Colon (tissue), 2 donors: ENCODE results near the gene RBM15.
A peak's percentile ranks its signal among the peaks of the same experiment; 100 is the strongest.

ENCODE experiments used
- FAIRE-seq: peaks from 2 replicates; lab custom pipeline; 2012; peaks lifted over from hg19 to GRCh38; lab: Jason Lieb, UNC
- donor health status: control.
- donor health status: control.

The RBM15 gene

GRCh38 chr1:110320168-110320518, 19.0 kb upstream of the RBM15 start:
- no peak for FAIRE-seq

DNA sequence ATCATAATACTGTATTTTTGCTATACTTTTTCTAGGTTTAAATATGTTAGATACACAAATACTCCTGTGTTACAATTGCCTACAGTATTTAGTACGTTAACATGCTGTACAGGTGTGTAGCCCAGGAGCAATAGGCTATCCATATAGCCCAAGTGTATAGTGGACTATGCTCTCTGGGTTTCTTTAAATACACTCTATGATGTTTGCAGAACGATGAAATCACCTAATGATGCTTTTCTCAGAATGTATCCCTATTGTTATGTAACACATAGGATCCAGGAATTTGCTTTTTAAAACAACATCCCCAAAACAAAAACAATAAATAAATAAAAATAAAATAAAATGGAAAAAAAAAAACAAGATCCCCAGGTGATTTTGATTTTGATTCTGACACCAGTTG, 18.1 kb upstream of the RBM15 start:
- FAIRE-seq: peak; percentile 38

- no peak for FAIRE-seq
Observed at GRCh38 chr1:110321846-110322245, 17.3 kb upstream of the RBM15 start.

DNA sequence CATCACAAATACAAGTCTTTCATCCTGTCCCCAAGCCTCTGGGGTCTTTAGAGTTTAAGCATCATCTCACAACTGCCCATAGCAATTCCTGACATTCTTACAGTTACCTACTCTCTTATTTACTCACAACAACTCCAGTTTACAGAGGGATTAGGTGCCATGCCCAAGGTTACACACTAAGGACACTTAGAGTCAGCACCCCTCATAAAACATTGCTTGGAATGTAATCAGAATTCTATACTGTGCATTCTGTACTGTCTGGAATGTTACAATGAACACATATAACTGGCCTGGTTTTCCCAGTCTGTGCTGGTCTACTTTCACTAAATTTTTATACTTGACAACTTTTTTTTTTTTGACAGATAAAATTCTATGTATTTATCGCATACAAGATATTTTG, 14.5 kb upstream of the RBM15 start:
- FAIRE-seq: no peak

DNA sequence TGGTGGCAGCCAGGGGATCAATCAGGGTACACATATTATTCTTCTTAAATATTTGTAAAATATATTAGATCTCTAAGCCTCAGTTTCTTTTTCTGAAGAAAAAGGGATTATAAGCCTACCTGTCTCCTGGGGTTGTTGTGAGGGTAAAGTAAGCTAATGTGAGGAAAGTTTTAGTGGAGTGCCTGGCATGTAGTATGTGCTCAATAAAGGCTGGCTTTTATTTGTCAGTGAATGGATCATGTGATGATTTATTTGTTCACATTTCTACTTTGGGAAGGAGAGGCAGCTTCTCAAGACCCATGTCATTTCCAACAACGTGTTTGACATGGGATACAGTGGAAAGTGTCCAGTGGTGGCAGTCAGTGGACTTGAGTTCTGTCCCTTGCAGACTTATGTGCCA, 12.4 kb upstream of the RBM15 start:
- FAIRE-seq: no peak

GRCh38 chr1:110328274-110328673, 10.9 kb upstream of the RBM15 start:
- no peak for FAIRE-seq

GRCh38 chr1:110328700-110329099, 10.5 kb upstream of the RBM15 start:
- no peak for FAIRE-seq

GRCh38 chr1:110335265-110335664, 3.9 kb upstream of the RBM15 start:
- no peak for FAIRE-seq

- FAIRE-seq: no peak
Observed at GRCh38 chr1:110336300-110337039, 2.7 kb upstream of the RBM15 start.

- no peak for FAIRE-seq
Observed at GRCh38 chr1:110337704-110338308, 1.4 kb upstream of the RBM15 start.

DNA sequence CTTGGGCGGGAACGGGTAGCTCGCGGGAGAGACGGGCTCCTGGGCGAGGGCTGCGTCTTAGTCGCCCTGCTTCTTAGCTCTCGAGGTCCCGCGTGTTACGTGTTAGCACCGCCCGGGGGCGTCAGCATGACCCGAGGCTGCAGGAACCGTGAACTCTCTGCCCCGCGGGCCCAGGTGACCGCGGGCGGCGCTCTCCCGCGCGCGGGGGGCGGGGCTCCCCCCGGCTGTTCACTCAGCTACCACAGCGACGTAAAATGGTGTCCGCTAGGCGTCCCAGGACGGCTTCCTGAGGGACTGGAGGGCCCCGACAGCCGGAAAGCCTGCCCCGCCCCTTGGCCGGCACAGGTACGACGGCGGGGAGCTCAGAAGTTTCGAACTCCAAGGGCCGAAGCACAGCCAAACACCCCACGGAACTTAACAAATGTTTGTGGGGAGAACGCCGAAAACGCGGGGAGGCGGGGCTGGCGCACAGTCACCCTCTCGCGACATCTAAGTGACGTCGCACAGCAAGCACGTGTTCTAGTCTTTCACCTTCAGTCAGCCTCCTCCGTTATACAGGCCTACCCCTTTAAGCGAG, 780 bp upstream of the RBM15 start:
- FAIRE-seq: no peak

GRCh38 chr1:110339407-110340206, 430 bp downstream of the RBM15 start:
- FAIRE-seq: no peak

- no peak for FAIRE-seq
Observed at GRCh38 chr1:110340207-110340468, 961 bp downstream of the RBM15 start.

DNA sequence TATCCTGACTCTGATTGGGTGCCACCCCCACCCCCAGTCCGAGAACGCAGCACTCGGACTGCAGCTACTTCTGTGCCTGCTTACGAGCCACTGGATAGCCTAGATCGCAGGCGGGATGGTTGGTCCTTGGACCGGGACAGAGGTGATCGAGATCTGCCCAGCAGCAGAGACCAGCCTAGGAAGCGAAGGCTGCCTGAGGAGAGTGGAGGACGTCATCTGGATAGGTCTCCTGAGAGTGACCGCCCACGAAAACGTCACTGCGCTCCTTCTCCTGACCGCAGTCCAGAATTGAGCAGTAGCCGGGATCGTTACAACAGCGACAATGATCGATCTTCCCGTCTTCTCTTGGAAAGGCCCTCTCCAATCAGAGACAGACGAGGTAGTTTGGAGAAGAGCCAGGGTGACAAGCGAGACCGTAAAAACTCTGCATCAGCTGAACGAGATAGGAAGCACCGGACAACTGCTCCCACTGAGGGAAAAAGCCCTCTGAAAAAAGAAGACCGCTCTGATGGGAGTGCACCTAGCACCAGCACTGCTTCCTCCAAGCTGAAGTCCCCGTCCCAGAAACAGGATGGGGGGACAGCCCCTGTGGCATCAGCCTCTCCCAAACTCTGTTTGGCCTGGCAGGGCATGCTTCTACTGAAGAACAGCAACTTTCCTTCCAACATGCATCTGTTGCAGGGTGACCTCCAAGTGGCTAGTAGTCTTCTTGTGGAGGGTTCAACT, 2.1 kb downstream of the RBM15 start:
- no peak for FAIRE-seq

- no peak for FAIRE-seq
Observed at GRCh38 chr1:110341872-110342331, 2.7 kb downstream of the RBM15 start.

GRCh38 chr1:110343249-110343648, 4.1 kb downstream of the RBM15 start:
- no peak for FAIRE-seq

DNA sequence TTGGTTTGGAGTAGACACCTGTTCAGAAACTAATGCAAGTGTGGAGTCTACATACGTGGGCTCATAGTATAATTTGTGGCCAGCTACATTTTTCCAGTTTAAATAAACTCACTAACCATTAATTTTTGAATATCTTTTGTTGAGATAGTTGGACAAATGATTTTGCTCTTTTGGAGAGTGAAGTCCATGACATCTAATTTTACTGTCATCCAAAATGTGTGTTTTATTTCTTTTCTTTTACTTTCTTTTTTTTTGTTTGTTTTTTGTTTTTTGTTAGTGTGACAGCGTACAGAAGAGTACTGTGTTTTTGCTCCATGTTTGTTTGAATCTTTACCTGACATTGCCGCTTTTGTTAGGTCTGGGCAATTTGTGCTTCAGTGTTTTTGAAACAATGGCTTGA, 5.0 kb downstream of the RBM15 start:
- no peak for FAIRE-seq

- FAIRE-seq: no peak
Observed at GRCh38 chr1:110345480-110345879, 6.3 kb downstream of the RBM15 start.

- no peak for FAIRE-seq
Observed at GRCh38 chr1:110346690-110347089, 7.5 kb downstream of the RBM15 start.

DNA sequence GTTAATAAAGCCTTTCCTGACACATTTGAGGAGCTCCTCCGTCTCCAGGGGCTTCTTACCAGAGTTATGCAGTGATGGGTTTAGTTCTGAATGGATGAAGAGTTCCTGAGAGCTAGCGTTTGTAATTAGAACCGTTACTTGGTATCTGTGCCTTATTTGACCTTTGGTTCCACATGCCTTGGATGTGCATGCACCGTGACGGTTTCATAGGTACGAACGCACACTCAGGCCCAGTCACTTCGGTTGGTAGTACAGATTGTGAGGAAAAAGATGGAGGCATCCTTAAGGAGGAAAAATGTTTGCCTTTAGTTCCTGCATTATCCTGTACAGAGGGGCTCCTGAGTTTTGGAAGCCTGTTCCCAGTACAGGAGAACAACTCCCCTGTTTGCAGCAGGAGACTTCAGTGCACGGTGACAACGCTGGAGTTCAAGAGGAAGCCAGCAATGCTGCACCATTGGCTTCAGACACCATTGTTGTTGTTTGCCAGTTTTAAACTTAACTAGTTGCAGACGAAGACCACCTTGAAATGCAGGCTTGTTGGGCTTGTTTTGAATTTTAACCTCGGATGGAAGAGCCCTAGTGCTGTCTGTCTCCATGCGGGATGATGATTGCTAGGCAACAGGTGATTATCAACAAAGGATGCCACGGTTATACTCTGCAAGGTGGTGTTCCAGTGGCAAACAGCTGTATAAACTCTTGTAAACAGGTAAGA, 8.2 kb downstream of the RBM15 start:
- no peak for FAIRE-seq

- no peak for FAIRE-seq
Observed at GRCh38 chr1:110348050-110348449, 8.9 kb downstream of the RBM15 start.

DNA sequence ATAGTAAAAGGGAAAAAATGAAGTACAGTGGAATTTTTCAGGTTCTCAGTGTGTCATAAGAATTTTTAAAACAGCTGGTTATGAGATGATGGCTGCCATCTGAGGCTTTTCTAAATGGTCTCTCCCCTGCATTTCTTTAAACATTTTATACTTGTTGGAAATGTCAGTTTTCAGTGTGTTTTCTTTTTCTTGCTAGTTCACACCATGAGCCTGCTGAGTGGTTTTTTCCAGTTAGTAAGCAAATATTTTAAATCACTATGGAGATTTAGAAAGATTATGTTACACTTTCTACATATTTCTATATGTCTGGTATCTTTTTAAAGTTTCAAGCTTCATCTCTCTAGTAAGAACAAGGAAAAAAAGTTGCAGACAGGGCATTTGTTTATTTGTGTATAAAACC, 9.6 kb downstream of the RBM15 start:
- FAIRE-seq: no peak
